ENCODE results near the gene SLC15A3. TPM values are rescaled to one million over a fixed set of nuclear protein-coding genes. Genes with fewer than 3 reads are reported as not detected.

Gene SLC15A3
- polyA plus RNA-seq, 3 donors, result 27.1 to 121 (median 35.0) TPM

- WGBS (ENCODE audit: insufficient coverage), result 0% methylated on average over 7 of the region's 16 CpGs
- H3K27ac ChIP-seq (ENCODE audit: low read depth in 1 of 2, low read length in 2 of 2), result peak overlapping the region; percentile 65 to 91
- H4K20me1 ChIP-seq (ENCODE audit: insufficient read depth, low read length), result peaks cover 28% of the 10 kb centered on the region
- H3K4me3 ChIP-seq (replicated peaks in 1 of 3; ENCODE audit: low read depth in 2 of 3, low read length in 3 of 3), result peak overlapping the region; percentile 61 to 90 (median 66)
- peaks cover 56% of the 10 kb centered on the region for H3K4me1 Mint-ChIP-seq
- no peaks in the 10 kb centered on the region for H3K27me3 ChIP-seq (ENCODE audit: control insufficient read depth in 2 of 2, insufficient read depth in 2 of 2, low read length in 2 of 2)
- peaks cover 38% of the 10 kb centered on the region for H3K79me2 ChIP-seq (ENCODE audit: insufficient read depth, low read length)
- peaks cover 0 to 13% (median 6%) of the 10 kb centered on the region in 7 donors for H3K9me3 Mint-ChIP-seq
- peak overlapping the region; percentile 86 to 89 for H3K4me3 Mint-ChIP-seq
- H3K4me2 ChIP-seq (replicated peaks; ENCODE audit: extremely low read depth, low read length, poor library complexity, severe bottlenecking), result peak overlapping the region; percentile 80
- H2AFZ ChIP-seq (ENCODE audit: insufficient read depth, low read depth, low read length, poor library complexity, severe bottlenecking), result peak overlapping the region; percentile 90
- TF ChIP-seq CTCF (IDR thresholded peaks at IDR 0.05), result no peak
- DNase-seq, result no peak
- peaks cover 43 to 49% of the 10 kb centered on the region in 2 donors for H3K4me1 ChIP-seq (ENCODE audit: control insufficient read depth in 1 of 2, insufficient read depth in 2 of 2, low read length in 2 of 2)
- H3K9ac ChIP-seq (ENCODE audit: insufficient read depth, low read length, poor library complexity, severe bottlenecking), result peak overlapping the region; percentile 92
- no peaks in the 10 kb centered on the region for H3K9me3 ChIP-seq (replicated peaks in 1 of 2; ENCODE audit: control insufficient read depth in 1 of 2, insufficient read depth in 1 of 2, low read length in 2 of 2)
- H3K27me3 Mint-ChIP-seq (ENCODE audit: low read depth in 3 of 3), result peaks cover 0 to 5% (median 2%) of the 10 kb centered on the region in 3 donors
- intact Hi-C loops (cut with micrococcal nuclease), result loop anchor here in 1 of 2 donors (5.0 kb wide), 1 partner anchor 63 kb away; the partner anchor contains the start of gene CCDC86
- peaks cover 33 to 37% of the 10 kb centered on the region in 2 donors for H3K36me3 ChIP-seq (replicated peaks in 1 of 2; ENCODE audit: control insufficient read depth in 1 of 2, insufficient read depth in 2 of 2, low read length in 2 of 2)
- H3K27ac Mint-ChIP-seq, result peak overlapping the region; percentile 74 to 91 (median 85)
- H3K36me3 Mint-ChIP-seq, result peaks cover 33 to 40% of the 10 kb centered on the region in 2 donors
Measured at GRCh38 chr11:60905551-60906113, 46.3 kb downstream of the SLC15A3 start.

- peaks cover 0 to 5% (median 2%) of the 10 kb centered on the region in 3 donors for H3K27me3 Mint-ChIP-seq (ENCODE audit: low read depth in 3 of 3)
- H3K36me3 ChIP-seq (replicated peaks in 1 of 2; ENCODE audit: control insufficient read depth in 1 of 2, insufficient read depth in 2 of 2, low read length in 2 of 2), result peaks cover 38 to 43% of the 10 kb centered on the region in 2 donors
- peak overlapping the region in 1 of 2 donors; percentile 91 for H3K27ac ChIP-seq (ENCODE audit: low read depth in 1 of 2, low read length in 2 of 2)
- H3K4me2 ChIP-seq (replicated peaks; ENCODE audit: extremely low read depth, low read length, poor library complexity, severe bottlenecking), result peak overlapping the region; percentile 80
- peaks cover 37 to 43% of the 10 kb centered on the region in 2 donors for H3K4me1 ChIP-seq (ENCODE audit: control insufficient read depth in 1 of 2, insufficient read depth in 2 of 2, low read length in 2 of 2)
- H3K9me3 Mint-ChIP-seq, result peaks cover 0 to 13% (median 6%) of the 10 kb centered on the region in 7 donors
- H3K4me1 Mint-ChIP-seq, result peaks cover 50% of the 10 kb centered on the region
- no peak for DNase-seq
- no peaks in the 10 kb centered on the region for H3K27me3 ChIP-seq (ENCODE audit: control insufficient read depth in 2 of 2, insufficient read depth in 2 of 2, low read length in 2 of 2)
- H4K20me1 ChIP-seq (ENCODE audit: insufficient read depth, low read length), result peaks cover 28% of the 10 kb centered on the region
- intact Hi-C loops (cut with micrococcal nuclease), result loop anchor here in 1 of 2 donors (5.0 kb wide), 1 partner anchor 63 kb away; the partner anchor contains the start of gene CCDC86
- H3K27ac Mint-ChIP-seq, result peak overlapping the region in 6 of 7 donors; percentile 5 to 91 (median 77)
- peak overlapping the region; percentile 90 for H2AFZ ChIP-seq (ENCODE audit: insufficient read depth, low read depth, low read length, poor library complexity, severe bottlenecking)
- H3K36me3 Mint-ChIP-seq, result peaks cover 39 to 45% of the 10 kb centered on the region in 2 donors
- H3K4me3 ChIP-seq (replicated peaks in 1 of 3; ENCODE audit: low read depth in 2 of 3, low read length in 3 of 3), result peak overlapping the region in 1 of 3 experiments; percentile 90
- H3K9me3 ChIP-seq (replicated peaks in 1 of 2; ENCODE audit: control insufficient read depth in 1 of 2, insufficient read depth in 1 of 2, low read length in 2 of 2), result no peaks in the 10 kb centered on the region
- H3K4me3 Mint-ChIP-seq, result peak overlapping the region; percentile 86 to 89
- WGBS (ENCODE audit: insufficient coverage), result no CpG with 5 or more reads among the region's 6 CpGs
- peaks cover 38% of the 10 kb centered on the region for H3K79me2 ChIP-seq (ENCODE audit: insufficient read depth, low read length)
- no peak for TF ChIP-seq CTCF (IDR thresholded peaks at IDR 0.05)
- H3K9ac ChIP-seq (ENCODE audit: insufficient read depth, low read length, poor library complexity, severe bottlenecking), result peak overlapping the region; percentile 92
Measured at GRCh38 chr11:60905047-60905446, 46.9 kb downstream of the SLC15A3 start.

Data from CD14-positive monocyte (primary cell).